Nephron progenitor cell (in vitro differentiated cells): ENCODE data around the gene THSD4.

Experiments
- DNase-seq: peaks from one replicate; pipeline ENCODE4 v3.0.0; 2021
- H3K27ac Mint-ChIP-seq: 2 replicates; pipeline ENCODE4 v1.8.0; 2021; ENCODE audit warnings: mild to moderate bottlenecking, moderate library complexity, mixed read lengths
- H3K27me3 Mint-ChIP-seq: 2 replicates; pipeline ENCODE4 v1.8.0; 2021; ENCODE audit warnings: mild to moderate bottlenecking, low read depth, mixed read lengths; ENCODE audit not compliant: poor library complexity
- H3K36me3 Mint-ChIP-seq: 2 replicates; pipeline ENCODE4 v1.8.0; 2021; ENCODE audit warnings: low read depth, mixed read lengths
- H3K4me1 Mint-ChIP-seq: 2 replicates; pipeline ENCODE4 v1.8.0; 2021; ENCODE audit warnings: mixed read lengths
- H3K4me3 Mint-ChIP-seq: 2 replicates; pipeline ENCODE4 v1.8.0; 2021; ENCODE audit warnings: mild to moderate bottlenecking, moderate library complexity, mixed read lengths
- H3K9me3 Mint-ChIP-seq: 2 replicates; pipeline ENCODE4 v1.8.0; 2021; ENCODE audit warnings: mild to moderate bottlenecking, moderate library complexity, mixed read lengths
- TF ChIP-seq, protein P1 (sequence below): fragments of 200-600 bp; sonication (generic); IDR thresholded peaks from 2 replicates; pipeline ENCODE4 v1.5.0; 2021; ENCODE audit warnings: antibody characterized with exemption

The THSD4 gene

DNA sequence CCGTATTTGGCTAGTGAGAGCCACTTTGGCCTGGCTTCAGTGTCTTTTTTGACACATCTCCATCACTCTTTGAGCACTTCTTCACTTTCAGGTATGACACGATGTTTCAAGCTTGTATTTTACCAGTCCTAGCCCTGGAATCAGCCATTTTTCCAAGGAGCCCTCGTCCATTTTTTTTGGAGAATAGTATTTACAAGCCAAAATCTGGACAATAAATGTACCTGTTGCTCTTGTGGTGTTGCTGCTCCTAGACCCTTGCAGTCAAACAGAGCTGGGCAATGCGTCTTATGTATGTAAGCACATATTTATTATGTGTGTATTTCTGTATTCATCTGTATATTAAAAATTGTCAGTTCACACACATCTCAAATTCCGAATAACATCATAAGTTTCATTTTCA, 231.2 kb downstream of the THSD4 start:
- peaks cover 3% of the 10 kb centered on the region for H3K27me3 Mint-ChIP-seq
- no peak overlapping the region for H3K4me3 Mint-ChIP-seq
- H3K4me1 Mint-ChIP-seq = peaks cover 25% of the 10 kb centered on the region
- H3K9me3 Mint-ChIP-seq = no peaks in the 10 kb centered on the region
- H3K27ac Mint-ChIP-seq = no peak overlapping the region
- TF ChIP-seq, protein P1, sequence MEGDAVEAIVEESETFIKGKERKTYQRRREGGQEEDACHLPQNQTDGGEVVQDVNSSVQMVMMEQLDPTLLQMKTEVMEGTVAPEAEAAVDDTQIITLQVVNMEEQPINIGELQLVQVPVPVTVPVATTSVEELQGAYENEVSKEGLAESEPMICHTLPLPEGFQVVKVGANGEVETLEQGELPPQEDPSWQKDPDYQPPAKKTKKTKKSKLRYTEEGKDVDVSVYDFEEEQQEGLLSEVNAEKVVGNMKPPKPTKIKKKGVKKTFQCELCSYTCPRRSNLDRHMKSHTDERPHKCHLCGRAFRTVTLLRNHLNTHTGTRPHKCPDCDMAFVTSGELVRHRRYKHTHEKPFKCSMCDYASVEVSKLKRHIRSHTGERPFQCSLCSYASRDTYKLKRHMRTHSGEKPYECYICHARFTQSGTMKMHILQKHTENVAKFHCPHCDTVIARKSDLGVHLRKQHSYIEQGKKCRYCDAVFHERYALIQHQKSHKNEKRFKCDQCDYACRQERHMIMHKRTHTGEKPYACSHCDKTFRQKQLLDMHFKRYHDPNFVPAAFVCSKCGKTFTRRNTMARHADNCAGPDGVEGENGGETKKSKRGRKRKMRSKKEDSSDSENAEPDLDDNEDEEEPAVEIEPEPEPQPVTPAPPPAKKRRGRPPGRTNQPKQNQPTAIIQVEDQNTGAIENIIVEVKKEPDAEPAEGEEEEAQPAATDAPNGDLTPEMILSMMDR = no peak
- DNase-seq = no peak
- H3K36me3 Mint-ChIP-seq = no peaks in the 10 kb centered on the region

DNA sequence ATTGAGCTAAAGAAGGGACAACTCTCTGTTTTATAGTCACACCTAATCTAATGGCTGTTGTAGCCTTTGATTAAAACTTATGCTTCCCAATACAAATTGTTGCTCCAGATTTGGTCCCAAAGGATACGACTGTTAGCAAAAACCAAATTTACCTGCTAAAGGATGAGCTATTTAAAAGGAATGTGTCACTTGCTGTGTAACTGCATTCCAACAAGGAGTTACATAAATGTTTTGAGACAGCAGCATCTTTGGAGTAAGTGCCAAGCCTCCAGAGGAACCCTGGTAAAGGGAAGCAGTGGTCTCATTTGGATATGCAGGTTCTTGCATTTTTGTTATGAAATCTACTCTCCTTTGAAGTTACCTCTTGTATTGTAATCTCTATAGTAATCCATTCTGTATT, 233.3 kb downstream of the THSD4 start:
- no peak for DNase-seq
- H3K36me3 Mint-ChIP-seq = no peaks in the 10 kb centered on the region
- H3K4me1 Mint-ChIP-seq = peaks cover 31% of the 10 kb centered on the region
- H3K9me3 Mint-ChIP-seq = no peaks in the 10 kb centered on the region
- no peak overlapping the region for H3K27ac Mint-ChIP-seq
- peaks cover 5% of the 10 kb centered on the region for H3K27me3 Mint-ChIP-seq
- TF ChIP-seq, protein P1 = no peak
- H3K4me3 Mint-ChIP-seq = no peak overlapping the region

DNA sequence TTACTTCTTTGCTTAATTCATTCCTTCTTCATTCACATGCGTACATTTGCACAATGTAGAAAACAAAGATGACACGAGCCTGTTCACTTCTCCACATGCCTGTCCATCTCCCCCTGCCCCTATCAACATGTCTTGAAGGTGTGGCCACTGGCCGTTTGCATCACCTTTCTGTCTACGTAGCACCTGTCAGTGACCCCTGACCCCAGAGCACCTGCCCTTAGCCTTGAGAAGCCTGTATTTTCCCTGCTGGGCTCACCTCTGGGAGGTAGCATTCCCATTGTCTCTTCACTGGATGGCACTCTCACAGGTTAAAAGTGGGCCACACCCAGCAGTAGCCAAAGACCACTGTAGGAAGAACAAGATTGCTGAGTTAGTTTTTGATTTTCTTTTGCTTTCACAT, 234.1 kb downstream of the THSD4 start:
- H3K4me1 Mint-ChIP-seq = peaks cover 31% of the 10 kb centered on the region
- no peaks in the 10 kb centered on the region for H3K9me3 Mint-ChIP-seq
- no peak for DNase-seq
- no peak overlapping the region for H3K4me3 Mint-ChIP-seq
- H3K36me3 Mint-ChIP-seq = no peaks in the 10 kb centered on the region
- TF ChIP-seq, protein P1 = no peak
- H3K27ac Mint-ChIP-seq = peak overlapping the region; percentile 71
- H3K27me3 Mint-ChIP-seq = peaks cover 9% of the 10 kb centered on the region

DNA sequence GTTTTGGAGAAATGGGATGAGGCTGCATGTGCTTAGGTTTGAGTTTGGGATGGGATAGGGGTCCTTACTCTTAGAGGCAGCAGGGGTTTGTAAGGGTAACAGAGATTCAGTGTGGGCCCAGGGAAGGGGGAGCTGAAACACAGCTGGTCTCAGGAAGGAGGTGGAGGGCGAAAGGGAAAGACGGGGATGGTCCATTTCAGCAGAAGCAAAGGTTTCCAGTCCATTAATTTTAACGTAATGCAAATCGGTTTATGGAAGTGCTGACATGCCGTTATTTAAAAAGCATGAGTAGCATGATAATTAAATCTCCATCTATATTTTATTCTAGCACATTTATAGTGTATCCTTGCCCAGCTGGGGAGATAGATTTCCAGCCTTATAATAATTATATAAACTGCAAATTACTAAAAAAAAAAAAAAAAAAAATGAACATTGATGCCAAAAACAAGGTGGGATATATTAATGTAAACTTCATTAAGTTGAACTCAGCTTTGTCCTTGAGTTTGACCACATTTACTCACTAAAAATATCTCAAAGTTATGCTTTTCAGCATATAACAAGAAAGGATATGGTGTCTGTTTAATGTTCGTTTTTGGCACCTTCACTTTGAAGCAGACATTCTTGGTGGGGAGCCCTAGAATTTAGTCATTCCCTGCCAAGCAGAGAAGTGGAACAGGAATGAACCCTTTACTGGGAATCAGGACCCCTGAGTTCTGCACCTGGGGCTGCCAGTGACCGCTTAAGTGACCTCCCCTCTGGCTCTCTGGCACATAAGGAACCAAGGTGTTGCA, 234.7 kb downstream of the THSD4 start:
- Mint-ChIP-seq H3K9me3 (no peaks in the 10 kb centered on the region), H3K36me3 (no peaks in the 10 kb centered on the region), H3K27ac (peak overlapping the region; percentile 71), H3K4me3 (no peak overlapping the region), H3K4me1 (peaks cover 27% of the 10 kb centered on the region), H3K27me3 (peaks cover 9% of the 10 kb centered on the region)
- TF ChIP-seq, protein P1 = no peak
- DNase-seq = no peak

DNA sequence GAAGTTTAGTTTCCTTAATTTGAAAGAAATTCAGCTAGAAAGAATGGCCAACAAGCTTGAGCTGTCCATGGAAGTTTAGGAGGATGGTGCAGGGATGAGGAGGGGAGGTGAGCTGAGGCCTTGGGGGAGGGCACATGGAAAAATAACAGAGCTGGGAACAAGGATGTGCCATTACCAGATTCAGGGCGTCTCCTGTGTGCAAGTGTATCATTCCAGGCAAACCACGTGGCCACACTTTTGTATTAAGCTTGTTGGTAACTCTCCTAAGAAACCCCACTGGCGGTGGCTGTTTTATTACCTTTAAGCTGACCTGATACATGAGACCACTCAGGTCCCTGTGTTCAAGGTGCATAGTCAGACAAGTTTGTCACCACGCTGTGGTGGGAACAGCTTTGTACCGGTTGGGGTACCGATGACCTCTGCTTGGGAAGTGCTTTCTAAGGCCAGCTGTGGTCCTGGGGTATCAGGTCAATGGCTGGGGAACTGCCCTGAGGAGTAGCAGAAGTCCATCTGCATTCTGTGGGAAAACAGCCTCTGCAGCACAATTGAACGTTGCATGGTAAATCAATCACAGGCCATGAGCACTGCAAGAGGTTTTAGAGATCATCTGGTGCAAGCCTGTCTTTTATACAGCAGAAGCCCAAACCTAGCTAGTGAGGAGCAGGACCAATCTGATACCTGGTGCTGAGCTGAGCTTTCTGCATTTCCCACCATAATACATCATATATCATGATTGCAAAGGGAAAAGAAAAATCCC, 235.5 kb downstream of the THSD4 start:
- H3K4me1 Mint-ChIP-seq = peaks cover 26% of the 10 kb centered on the region
- DNase-seq = no peak
- TF ChIP-seq, protein P1 = no peak
- H3K4me3 Mint-ChIP-seq = no peak overlapping the region
- no peaks in the 10 kb centered on the region for H3K9me3 Mint-ChIP-seq
- H3K27ac Mint-ChIP-seq = no peak overlapping the region
- H3K36me3 Mint-ChIP-seq = no peaks in the 10 kb centered on the region
- H3K27me3 Mint-ChIP-seq = peaks cover 9% of the 10 kb centered on the region
